Stimulated activated CD4-positive, alpha-beta T cell treated with anti-CD3 and anti-CD28 coated beads, Interleukin-12 subunit alpha, Interleukin-12 subunit beta, amount 100 ng/mL, for 48 hours (primary cell): ENCODE measurements around the gene ITSN2.

Experiments used
- DNase-seq, 3 donors: peaks; one replicate each; pipeline ENCODE4 v3.0.0-alpha.2; 2020; ENCODE audit warnings: low read depth in 2 of 3, low spot score in 1 of 3

The ITSN2 gene

DNA sequence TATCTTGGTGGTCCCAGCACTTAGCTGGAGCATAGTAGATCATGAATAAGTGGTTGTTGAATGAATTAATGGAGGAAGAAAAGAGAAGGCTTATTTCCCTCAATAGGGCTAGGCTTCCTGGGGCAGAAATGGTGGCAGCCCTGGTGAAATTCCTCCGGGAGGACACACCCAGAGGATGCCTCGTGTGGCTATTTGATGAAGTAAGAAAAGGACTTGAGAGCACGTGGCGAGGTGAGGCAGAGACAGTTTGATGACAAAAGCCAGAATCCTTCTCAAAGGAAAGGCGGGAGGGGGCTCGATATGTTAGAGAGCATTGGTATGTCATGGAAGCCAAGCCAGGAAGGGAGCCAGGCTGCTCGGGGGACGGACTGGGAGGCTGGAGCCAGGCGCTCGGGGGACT is 170.8 kb downstream of the ITSN2 start:
- no peak for DNase-seq

DNA sequence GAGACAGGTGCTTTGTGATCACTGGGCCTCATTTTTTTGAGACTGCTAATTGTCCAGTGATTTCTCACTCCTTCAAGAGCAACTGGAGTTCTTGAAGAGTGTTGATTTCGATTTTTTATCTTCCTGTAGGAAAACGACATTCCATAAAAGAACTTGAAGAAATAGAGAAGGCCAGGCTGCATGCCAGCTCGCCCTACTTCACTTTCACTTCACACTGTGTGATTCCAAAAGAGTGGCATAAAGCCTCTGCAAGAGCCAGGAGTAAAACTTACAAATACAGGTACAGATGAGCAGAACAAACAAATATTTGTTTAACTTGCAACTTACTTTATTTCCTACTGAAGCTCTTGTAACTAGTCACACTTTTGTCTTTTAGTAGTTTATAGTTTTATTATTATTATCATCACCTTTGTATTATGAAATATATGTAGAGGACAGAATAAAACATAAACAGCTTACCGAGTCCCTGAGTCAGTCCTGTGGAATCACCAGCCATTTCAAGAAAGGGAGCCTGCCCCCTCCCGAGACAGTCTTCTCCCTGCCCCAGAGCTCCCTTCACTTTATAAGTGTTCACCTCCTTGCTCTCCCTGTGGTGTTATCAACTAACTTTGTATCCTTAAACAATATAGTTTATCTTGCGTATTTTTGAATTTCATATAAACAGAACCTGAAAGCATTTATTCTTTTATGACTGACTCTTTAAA is 176.8 kb downstream of the ITSN2 start:
- DNase-seq = no peak

- no peak for DNase-seq
Measured at GRCh38 chr2:24182507-24182906, 177.8 kb downstream of the ITSN2 start.

DNA sequence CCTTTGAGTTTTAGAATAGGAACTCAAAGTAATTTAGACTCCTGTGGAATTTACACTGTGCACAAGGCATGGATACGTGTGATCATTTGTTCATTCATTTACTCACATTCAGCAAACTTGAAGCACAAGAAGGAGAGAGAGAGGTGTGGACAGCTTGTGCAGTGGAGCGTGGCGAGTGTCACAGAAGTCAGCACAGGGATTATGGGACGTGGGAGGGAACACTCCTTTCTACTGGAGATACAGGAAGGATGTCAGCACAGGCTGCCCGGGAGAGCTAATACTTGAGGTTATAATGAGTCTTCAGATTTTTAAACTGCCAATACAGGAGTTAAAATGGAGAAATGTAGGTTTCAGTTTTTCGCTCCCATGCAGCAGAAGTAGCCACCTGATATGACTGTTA is 178.5 kb downstream of the ITSN2 start:
- no peak for DNase-seq

- no peak for DNase-seq
Measured at GRCh38 chr2:24179683-24180082, 180.7 kb downstream of the ITSN2 start.

DNA sequence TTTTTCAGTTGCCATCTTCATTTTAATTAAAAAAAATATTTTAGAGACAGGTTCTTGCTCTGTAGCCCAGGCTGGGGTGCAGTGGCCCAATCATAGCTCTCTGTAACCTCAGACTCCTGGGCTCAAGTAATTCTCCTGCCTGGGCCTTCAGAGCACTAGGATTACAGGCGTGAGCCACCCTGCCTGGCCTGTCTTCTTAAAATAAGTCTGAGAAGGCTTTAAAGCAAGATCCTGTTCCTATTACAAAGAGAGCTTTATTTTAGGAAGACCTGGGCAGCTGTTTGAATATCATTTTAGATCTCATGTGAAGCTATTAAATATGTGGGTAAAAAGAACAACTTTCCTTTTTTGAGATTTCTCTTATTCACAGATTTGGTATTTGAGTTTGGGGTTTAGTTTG is 184.0 kb downstream of the ITSN2 start:
- DNase-seq = no peak

- DNase-seq = no peak
Measured at GRCh38 chr2:24175631-24176187, 184.6 kb downstream of the ITSN2 start.

DNA sequence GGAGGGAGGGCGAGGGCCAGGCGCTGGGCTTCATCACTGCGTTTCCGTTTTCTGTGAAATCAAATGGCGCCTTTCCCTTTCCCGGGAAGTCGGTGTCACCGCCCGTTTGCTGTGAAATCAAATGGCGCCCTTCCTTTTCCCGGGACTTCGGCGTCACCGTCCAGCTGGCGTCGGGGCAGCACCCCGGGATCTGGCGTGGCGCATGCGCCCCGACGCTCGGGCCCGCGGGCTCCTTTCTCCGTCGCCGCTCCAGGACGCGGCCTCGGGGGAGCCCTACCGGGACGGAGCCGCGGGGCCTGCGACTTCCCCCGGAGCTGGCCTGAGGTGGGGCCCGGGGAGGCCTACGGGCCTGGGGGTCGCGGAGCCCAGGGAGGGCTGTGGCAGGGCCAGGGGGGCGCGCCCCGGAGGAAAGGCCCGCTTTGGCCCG is 185.5 kb downstream of the ITSN2 start, which contains the start of gene FAM228A:
Gene FAM228A (plus strand): TSS at position 203 of the 427 bp plus-strand sequence. CDS start 428 bp downstream, outside the sequence.
- no peak for DNase-seq

GRCh38 chr2:24169023-24169422 is 191.3 kb downstream of the ITSN2 start:
- DNase-seq = no peak

DNA sequence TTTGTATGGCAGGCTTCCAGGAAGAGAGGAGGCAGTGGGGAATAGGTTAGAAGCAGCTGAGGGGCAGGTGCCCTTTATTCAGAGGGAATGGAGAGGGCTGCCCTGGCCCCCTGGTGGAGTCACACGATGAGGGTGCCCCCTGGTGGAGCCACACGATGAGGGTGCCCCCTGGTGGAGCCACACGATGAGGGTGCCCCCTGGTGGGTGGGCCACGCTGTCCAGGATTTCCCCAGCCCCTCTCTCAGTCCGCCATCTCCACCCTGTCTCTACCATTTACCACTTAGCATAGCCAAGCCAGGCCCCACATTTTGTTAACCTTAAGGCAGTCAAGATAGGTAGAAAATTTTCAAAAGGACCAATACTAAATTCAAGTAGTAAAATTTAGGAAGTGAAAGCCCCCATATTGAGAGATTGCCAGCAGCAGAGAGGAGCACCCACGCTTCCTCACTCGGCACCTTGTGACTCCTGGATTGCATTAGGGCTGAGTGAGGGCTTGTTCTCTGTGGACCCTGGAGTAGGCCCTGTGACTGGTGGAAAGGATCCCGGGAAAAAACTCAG is 195.8 kb downstream of the ITSN2 start:
- DNase-seq = peak; percentile 4 to 24 (median 24)

- no peak for DNase-seq
Measured at GRCh38 chr2:24163601-24164000, 196.7 kb downstream of the ITSN2 start.

DNA sequence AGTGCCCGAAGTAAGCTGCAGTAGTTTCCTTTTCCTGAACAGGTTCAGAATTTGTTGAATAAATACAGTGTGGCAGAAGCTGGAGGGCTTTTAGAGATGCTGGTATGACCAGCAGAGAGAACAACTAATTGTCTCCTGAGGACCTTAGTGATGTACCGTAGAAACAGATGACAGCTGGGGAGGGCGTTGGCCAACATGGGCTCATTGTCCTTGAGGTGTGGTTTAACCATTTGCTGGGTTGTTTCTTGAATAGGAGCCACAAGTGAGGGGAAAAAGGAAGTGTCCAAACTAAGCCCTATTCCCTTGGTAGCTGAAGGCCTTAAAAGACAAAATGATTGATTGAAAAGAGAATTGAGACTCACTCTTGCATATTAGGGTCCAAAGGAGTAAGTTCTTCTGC is 197.2 kb downstream of the ITSN2 start:
- no peak for DNase-seq

- no peak for DNase-seq
Measured at GRCh38 chr2:24162494-24162893, 197.8 kb downstream of the ITSN2 start.

- DNase-seq = no peak
Measured at GRCh38 chr2:24160761-24161160, 199.6 kb downstream of the ITSN2 start.

GRCh38 chr2:24159708-24160107 is 200.6 kb downstream of the ITSN2 start:
- DNase-seq = no peak

GRCh38 chr2:24158131-24158530 is 202.2 kb downstream of the ITSN2 start:
- no peak for DNase-seq

DNA sequence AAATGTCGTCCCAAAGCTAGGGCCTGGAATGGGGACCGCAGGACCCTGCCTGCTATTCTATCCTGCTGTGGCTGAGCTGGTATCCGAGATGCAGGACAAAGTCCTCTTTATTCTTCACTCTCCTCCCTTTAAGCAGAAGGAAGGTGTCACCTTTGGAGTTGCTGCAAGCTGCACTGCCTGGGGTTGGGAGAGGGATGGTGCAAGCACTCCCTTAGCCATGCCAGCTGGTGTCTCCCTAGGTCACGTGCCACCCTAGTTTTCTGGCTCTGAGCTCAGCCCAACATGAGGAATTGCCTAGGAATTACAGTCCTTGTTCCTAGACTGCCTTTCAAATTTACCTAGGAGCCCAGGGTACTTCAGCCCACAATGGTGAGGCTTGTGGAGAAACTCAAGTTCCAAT is 206.9 kb downstream of the ITSN2 start:
- no peak for DNase-seq
